ENCODE measurements around the gene LOC128125822.

LOC128125822 gene

DNA sequence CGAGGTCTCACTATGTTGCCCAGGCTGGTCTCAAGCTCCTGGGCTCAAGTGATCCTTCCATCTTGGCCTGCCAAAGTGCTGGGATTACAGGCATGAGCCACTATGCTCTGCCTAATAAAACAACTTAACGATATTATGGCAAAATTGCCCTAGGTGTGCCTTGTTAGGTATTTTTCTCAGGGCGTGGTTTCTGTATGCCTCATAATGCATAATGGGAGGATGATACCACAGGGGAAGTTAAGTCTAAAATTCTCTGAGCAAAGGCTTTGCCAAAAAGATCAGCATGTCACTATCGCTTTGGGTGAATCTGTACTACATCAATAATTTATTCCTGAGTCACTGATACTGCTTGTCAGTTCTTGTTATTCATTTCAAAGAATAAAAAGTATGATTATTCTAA lies 15.9 kb upstream of the LOC128125822 start:
- H3K4me2 ChIP-seq (ENCODE audit: low read length), result no peak overlapping the region
- CTCF ChIA-PET, result no interaction called here
- H3K79me2 ChIP-seq (ENCODE audit: insufficient read depth, low read length), result no peaks in the 10 kb centered on the region

More for the DNA sequence above, 15.9 kb upstream of the LOC128125822 start:
- Histone ChIP-seq H3K27ac (ENCODE audit: low read depth, low read length) (no peak overlapping the region), H3K9ac (ENCODE audit: low read length) (no peak overlapping the region), H4K20me1 (ENCODE audit: insufficient read depth) (no peaks in the 10 kb centered on the region), H3K4me1 (ENCODE audit: control insufficient read depth in 1 of 2, insufficient read depth in 2 of 2, low read length in 2 of 2) (no peaks in the 10 kb centered on the region; a peak in 1 of 4 replicates), H2AFZ (ENCODE audit: low read depth, low read length, poor library complexity, severe bottlenecking) (no peak overlapping the region), H3K36me3 (ENCODE audit: control insufficient read depth in 1 of 2, insufficient read depth in 2 of 2, low read length in 2 of 2) (no peaks in the 10 kb centered on the region), H3K9me3 (ENCODE audit: control insufficient read depth in 1 of 2, insufficient read depth in 1 of 2, low read depth in 1 of 2, low read length in 2 of 2) (no peaks in the 10 kb centered on the region), H3K9me2 (ENCODE audit: insufficient read depth) (no peaks in the 10 kb centered on the region), H3K4me3 (replicated peaks in 1 of 2; ENCODE audit: low read depth in 1 of 2, low read length in 2 of 2) (no peak overlapping the region), H3K27me3 (ENCODE audit: insufficient read depth, low read length) (no peaks in the 10 kb centered on the region)
- no peak for ATAC-seq
- no peak for TF ChIP-seq FOSL1 (IDR thresholded peaks at IDR 0.05; ENCODE audit: low read depth)
- TF ChIP-seq YY1 (IDR thresholded peaks at IDR 0.05; ENCODE audit: extremely low read depth, insufficient replicate concordance, low read depth, low read length), result no peak
- TF ChIP-seq ZNF274 (IDR thresholded peaks at IDR 0.05; ENCODE audit: low read depth, low read length), result no peak
- TF ChIP-seq, protein P1, sequence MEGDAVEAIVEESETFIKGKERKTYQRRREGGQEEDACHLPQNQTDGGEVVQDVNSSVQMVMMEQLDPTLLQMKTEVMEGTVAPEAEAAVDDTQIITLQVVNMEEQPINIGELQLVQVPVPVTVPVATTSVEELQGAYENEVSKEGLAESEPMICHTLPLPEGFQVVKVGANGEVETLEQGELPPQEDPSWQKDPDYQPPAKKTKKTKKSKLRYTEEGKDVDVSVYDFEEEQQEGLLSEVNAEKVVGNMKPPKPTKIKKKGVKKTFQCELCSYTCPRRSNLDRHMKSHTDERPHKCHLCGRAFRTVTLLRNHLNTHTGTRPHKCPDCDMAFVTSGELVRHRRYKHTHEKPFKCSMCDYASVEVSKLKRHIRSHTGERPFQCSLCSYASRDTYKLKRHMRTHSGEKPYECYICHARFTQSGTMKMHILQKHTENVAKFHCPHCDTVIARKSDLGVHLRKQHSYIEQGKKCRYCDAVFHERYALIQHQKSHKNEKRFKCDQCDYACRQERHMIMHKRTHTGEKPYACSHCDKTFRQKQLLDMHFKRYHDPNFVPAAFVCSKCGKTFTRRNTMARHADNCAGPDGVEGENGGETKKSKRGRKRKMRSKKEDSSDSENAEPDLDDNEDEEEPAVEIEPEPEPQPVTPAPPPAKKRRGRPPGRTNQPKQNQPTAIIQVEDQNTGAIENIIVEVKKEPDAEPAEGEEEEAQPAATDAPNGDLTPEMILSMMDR (IDR thresholded peaks at IDR 0.05 in 2 of 3, conservative IDR thresholded peaks at IDR 0.05 in 1 of 3; ENCODE audit: borderline replicate concordance in 1 of 3, insufficient read depth in 1 of 3, low read depth in 2 of 3, low read length in 2 of 3), result no peak
- no peak for TF ChIP-seq POLR2AphosphoS5 (IDR thresholded peaks at IDR 0.05; ENCODE audit: low read depth, low read length)
- TF ChIP-seq EZH2 (IDR thresholded peaks at IDR 0.05), result no peak
- TF ChIP-seq SP1 (IDR thresholded peaks at IDR 0.05; ENCODE audit: low read depth), result no peak
- TF ChIP-seq CBX3 (IDR thresholded peaks at IDR 0.05; ENCODE audit: low read depth), result no peak
- TF ChIP-seq ATF3 (IDR thresholded peaks at IDR 0.05), result no peak
- no peak for TF ChIP-seq EZH2phosphoT487 (IDR thresholded peaks at IDR 0.05; ENCODE audit: borderline replicate concordance)
- no peak for TF ChIP-seq ELF1 (IDR thresholded peaks at IDR 0.05; ENCODE audit: borderline replicate concordance, low read depth)
- no peak for TF ChIP-seq ZBTB33 (IDR thresholded peaks at IDR 0.05; ENCODE audit: extremely low read depth, insufficient replicate concordance, low read length)
- no peak for TF ChIP-seq POLR2A (IDR thresholded peaks at IDR 0.05; ENCODE audit: borderline replicate concordance, extremely low read depth, insufficient read depth, insufficient read length)
- no peak for TF ChIP-seq SRF (IDR thresholded peaks at IDR 0.05; ENCODE audit: low read depth)
- TF ChIP-seq EGR1 (IDR thresholded peaks at IDR 0.05; ENCODE audit: low read depth), result no peak
- TF ChIP-seq, protein P2, sequence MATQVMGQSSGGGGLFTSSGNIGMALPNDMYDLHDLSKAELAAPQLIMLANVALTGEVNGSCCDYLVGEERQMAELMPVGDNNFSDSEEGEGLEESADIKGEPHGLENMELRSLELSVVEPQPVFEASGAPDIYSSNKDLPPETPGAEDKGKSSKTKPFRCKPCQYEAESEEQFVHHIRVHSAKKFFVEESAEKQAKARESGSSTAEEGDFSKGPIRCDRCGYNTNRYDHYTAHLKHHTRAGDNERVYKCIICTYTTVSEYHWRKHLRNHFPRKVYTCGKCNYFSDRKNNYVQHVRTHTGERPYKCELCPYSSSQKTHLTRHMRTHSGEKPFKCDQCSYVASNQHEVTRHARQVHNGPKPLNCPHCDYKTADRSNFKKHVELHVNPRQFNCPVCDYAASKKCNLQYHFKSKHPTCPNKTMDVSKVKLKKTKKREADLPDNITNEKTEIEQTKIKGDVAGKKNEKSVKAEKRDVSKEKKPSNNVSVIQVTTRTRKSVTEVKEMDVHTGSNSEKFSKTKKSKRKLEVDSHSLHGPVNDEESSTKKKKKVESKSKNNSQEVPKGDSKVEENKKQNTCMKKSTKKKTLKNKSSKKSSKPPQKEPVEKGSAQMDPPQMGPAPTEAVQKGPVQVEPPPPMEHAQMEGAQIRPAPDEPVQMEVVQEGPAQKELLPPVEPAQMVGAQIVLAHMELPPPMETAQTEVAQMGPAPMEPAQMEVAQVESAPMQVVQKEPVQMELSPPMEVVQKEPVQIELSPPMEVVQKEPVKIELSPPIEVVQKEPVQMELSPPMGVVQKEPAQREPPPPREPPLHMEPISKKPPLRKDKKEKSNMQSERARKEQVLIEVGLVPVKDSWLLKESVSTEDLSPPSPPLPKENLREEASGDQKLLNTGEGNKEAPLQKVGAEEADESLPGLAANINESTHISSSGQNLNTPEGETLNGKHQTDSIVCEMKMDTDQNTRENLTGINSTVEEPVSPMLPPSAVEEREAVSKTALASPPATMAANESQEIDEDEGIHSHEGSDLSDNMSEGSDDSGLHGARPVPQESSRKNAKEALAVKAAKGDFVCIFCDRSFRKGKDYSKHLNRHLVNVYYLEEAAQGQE (IDR thresholded peaks at IDR 0.05; ENCODE audit: low read depth), result no peak
- TF ChIP-seq RAD21 (IDR thresholded peaks at IDR 0.05; ENCODE audit: low read depth), result no peak
- TF ChIP-seq JUND (IDR thresholded peaks at IDR 0.05), result no peak
- no peak for TF ChIP-seq CEBPB (IDR thresholded peaks at IDR 0.05; ENCODE audit: low read depth)
- intact Hi-C loops (cut with micrococcal nuclease), result no loop called here
- no TSS peak for BruUV-seq (replicated peaks)
- DNase-seq (ENCODE audit: low read depth, low spot score), result no peak
- ChIA-PET RAD21 (ENCODE audit: low non-redundant PET in 1 of 2, low total read pairs in 2 of 2, uncharacterized antibody in 2 of 2, unreplicated experiment in 2 of 2) (no interaction called here), POLR2A (no interaction called here)

Measured in HCT116 (cell line).